CD4-positive, alpha-beta T cell treated with Interleukin-2 at 100 ng/mL for 4 hours (primary cell): Measurements from ENCODE around the gene PPP6R3.

Experiments
- DNase-seq: peaks from one replicate; pipeline ENCODE4 v3.0.0-alpha.2; 2020; ENCODE audit warnings: low spot score

The PPP6R3 gene

GRCh38 chr11:68495220-68495729, 34.7 kb downstream of the PPP6R3 start:
- no peak for DNase-seq

- no peak for DNase-seq
Observed at GRCh38 chr11:68495872-68496271, 35.3 kb downstream of the PPP6R3 start.

- no peak for DNase-seq
Observed at GRCh38 chr11:68497761-68498160, 37.2 kb downstream of the PPP6R3 start.

GRCh38 chr11:68498321-68498720, 37.8 kb downstream of the PPP6R3 start:
- no peak for DNase-seq

- DNase-seq, result no peak
Observed at GRCh38 chr11:68498903-68499883, 38.6 kb downstream of the PPP6R3 start.

GRCh38 chr11:68500206-68500605, 39.7 kb downstream of the PPP6R3 start:
- no peak for DNase-seq

GRCh38 chr11:68501813-68502212, 41.3 kb downstream of the PPP6R3 start:
- no peak for DNase-seq

- DNase-seq, result no peak
Observed at GRCh38 chr11:68503251-68503687, 42.7 kb downstream of the PPP6R3 start.

GRCh38 chr11:68503792-68504191, 43.2 kb downstream of the PPP6R3 start:
- no peak for DNase-seq

GRCh38 chr11:68504432-68505066, 44.0 kb downstream of the PPP6R3 start:
- no peak for DNase-seq

- no peak for DNase-seq
Observed at GRCh38 chr11:68505596-68505995, 45.0 kb downstream of the PPP6R3 start.

- DNase-seq, result no peak
Observed at GRCh38 chr11:68506908-68507307, 46.4 kb downstream of the PPP6R3 start.

GRCh38 chr11:68508425-68508824, 47.9 kb downstream of the PPP6R3 start:
- no peak for DNase-seq

GRCh38 chr11:68509066-68509465, 48.5 kb downstream of the PPP6R3 start:
- no peak for DNase-seq

GRCh38 chr11:68513930-68514487, 53.5 kb downstream of the PPP6R3 start:
- no peak for DNase-seq

- DNase-seq, result no peak
Observed at GRCh38 chr11:68517121-68517741, 56.7 kb downstream of the PPP6R3 start.

- DNase-seq, result no peak
Observed at GRCh38 chr11:68518191-68518590, 57.6 kb downstream of the PPP6R3 start.

- no peak for DNase-seq
Observed at GRCh38 chr11:68521969-68522652, 61.6 kb downstream of the PPP6R3 start.

GRCh38 chr11:68523033-68523432, 62.5 kb downstream of the PPP6R3 start:
- no peak for DNase-seq

- no peak for DNase-seq
Observed at GRCh38 chr11:68523743-68524142, 63.2 kb downstream of the PPP6R3 start.

GRCh38 chr11:68524213-68524612, 63.7 kb downstream of the PPP6R3 start:
- DNase-seq, result no peak

- DNase-seq, result no peak
Observed at GRCh38 chr11:68524681-68525080, 64.1 kb downstream of the PPP6R3 start.
